ENCODE results near the gene RNF182. TPM values are rescaled to one million over a fixed set of nuclear protein-coding genes. Genes with fewer than 3 reads are reported as not detected.

Gene RNF182
- total and polyA plus RNA-seq, 10 of the 15 experiments (the other 5 are each of a cell fraction or from before 2014, with no cell fraction given): not detected

DNA sequence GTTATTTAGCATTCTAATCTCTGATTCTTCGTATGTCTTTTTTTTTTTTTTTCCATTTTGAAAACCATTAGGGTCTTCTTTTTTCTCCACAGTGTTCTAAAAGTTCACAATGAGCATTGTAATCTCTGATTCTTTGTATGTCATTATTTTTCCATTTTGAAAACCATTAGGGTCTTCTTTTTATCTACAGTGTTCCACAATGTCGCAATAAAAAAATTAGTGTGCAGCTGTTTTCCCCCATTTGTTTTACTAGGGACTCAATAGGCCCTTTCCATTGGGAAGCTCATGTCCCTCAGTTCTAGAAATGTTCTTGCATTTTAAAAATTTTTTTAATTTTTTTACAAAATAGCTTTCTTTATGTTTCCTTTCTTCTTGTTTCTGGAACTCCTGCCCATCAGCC lies 64.2 kb downstream of the RNF182 start:
- Histone ChIP-seq H3K4me2 (ENCODE audit: control insufficient read depth, insufficient read depth) (no peak overlapping the region), H3K9ac (ENCODE audit: control insufficient read depth, insufficient read depth, low read length) (no peak overlapping the region), H3K27ac (ENCODE audit: control insufficient read depth, insufficient read depth) (no peak overlapping the region), H3K4me3 (no peak overlapping the region), H3K27me3 (replicated peaks in 1 of 2; ENCODE audit: control insufficient read depth in 2 of 2, insufficient read depth in 2 of 2, low read length in 1 of 2) (peaks cover 0 to 2% of the 10 kb centered on the region in 2 experiments; a peak in 3 of 4 replicates), H2AFZ (ENCODE audit: control insufficient read depth, low read depth, low read length) (no peak overlapping the region), H4K20me1 (ENCODE audit: control insufficient read depth, insufficient read depth) (no peaks in the 10 kb centered on the region), H3K9me3 (replicated peaks; ENCODE audit: control insufficient read depth, insufficient read depth, low read length) (no peaks in the 10 kb centered on the region), H3K36me3 (ENCODE audit: control insufficient read depth in 2 of 2, insufficient read depth in 2 of 2, low read length in 1 of 2) (no peaks in the 10 kb centered on the region; a peak in 1 of 4 replicates), H3K4me1 (ENCODE audit: control insufficient read depth, insufficient read depth, low read length) (no peaks in the 10 kb centered on the region), H3K79me2 (ENCODE audit: control insufficient read depth, insufficient read depth, low read length) (no peaks in the 10 kb centered on the region)
- FAIRE-seq (no peak), DNase-seq (ENCODE audit: low read depth, low spot score) (no peak), ATAC-seq (no peak)
- BruUV-seq (replicated peaks): no TSS peak
- POLR2A ChIA-PET: no interaction called here
- SMC1A ChIA-PET (ENCODE audit: uncharacterized antibody, unreplicated experiment): interaction anchor here (0.6 to 1.2 kb wide), 4 partner anchors 10 to 251 kb away, joined by 3 to 5 read pairs (median 4); no protein-coding TSS in a partner anchor
- CTCF ChIA-PET: interaction anchor here (0.7 to 1.1 kb wide), 2 partner anchors 10 to 11 kb away, joined by 3 to 5 read pairs; no protein-coding TSS in a partner anchor
- RAD21 ChIA-PET (ENCODE audit: unreplicated experiment): no interaction called here
- intact Hi-C loops (cut with micrococcal nuclease; ENCODE audit: unreplicated experiment) (no loop called here), in situ Hi-C loops (cut with MboI) (no loop called here)
- WGBS (ENCODE audit: insufficient coverage, insufficient replicate concordance, low lambda C conversion rate, missing lambda C conversion rate): 58% methylated on average over 2 of the region's 2 CpGs
- TF ChIP-seq HDGF (IDR thresholded peaks at IDR 0.05): no peak
- TF ChIP-seq ZNF24 (IDR thresholded peaks at IDR 0.05): no peak
- TF ChIP-seq TCF12 (IDR thresholded peaks at IDR 0.05; ENCODE audit: low read depth, low read length): no peak
- TF ChIP-seq, protein P1, sequence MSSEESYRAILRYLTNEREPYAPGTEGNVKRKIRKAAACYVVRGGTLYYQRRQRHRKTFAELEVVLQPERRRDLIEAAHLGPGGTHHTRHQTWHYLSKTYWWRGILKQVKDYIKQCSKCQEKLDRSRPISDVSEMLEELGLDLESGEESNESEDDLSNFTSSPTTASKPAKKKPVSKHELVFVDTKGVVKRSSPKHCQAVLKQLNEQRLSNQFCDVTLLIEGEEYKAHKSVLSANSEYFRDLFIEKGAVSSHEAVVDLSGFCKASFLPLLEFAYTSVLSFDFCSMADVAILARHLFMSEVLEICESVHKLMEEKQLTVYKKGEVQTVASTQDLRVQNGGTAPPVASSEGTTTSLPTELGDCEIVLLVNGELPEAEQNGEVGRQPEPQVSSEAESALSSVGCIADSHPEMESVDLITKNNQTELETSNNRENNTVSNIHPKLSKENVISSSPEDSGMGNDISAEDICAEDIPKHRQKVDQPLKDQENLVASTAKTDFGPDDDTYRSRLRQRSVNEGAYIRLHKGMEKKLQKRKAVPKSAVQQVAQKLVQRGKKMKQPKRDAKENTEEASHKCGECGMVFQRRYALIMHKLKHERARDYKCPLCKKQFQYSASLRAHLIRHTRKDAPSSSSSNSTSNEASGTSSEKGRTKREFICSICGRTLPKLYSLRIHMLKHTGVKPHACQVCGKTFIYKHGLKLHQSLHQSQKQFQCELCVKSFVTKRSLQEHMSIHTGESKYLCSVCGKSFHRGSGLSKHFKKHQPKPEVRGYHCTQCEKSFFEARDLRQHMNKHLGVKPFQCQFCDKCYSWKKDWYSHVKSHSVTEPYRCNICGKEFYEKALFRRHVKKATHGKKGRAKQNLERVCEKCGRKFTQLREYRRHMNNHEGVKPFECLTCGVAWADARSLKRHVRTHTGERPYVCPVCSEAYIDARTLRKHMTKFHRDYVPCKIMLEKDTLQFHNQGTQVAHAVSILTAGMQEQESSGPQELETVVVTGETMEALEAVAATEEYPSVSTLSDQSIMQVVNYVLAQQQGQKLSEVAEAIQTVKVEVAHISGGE (CRISPR knock-in tag; IDR thresholded peaks at IDR 0.05): no peak
- TF ChIP-seq CREM (IDR thresholded peaks at IDR 0.05; ENCODE audit: low read depth): no peak
- no peak for TF ChIP-seq HDAC2 (IDR thresholded peaks at IDR 0.05)
- no peak for TF ChIP-seq BACH1 (IDR thresholded peaks at IDR 0.05; ENCODE audit: borderline replicate concordance)
- TF ChIP-seq TCF3 (IDR thresholded peaks at IDR 0.05; ENCODE audit: borderline replicate concordance, insufficient read depth, low read depth, low read length): no peak
